ENCODE results near the gene PDE9A.

DNA sequence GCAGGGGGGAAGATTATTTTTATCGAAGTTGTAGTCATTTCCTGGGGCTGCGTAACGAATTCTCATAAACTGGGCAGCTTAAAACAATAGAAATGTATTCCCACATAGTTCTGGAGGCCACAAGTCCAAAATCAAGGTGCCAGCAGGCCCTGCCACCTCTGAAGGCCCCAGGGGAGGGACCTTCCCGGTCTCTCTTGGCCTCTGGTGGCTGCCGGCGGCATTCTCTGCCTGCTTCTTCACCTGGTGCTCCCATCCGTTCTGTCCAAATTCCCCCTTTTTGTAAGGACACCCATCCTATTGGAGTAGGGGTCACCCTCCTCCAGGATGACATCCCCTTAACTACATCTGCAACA is 92.8 kb downstream of the PDE9A start:
- TF ChIP-seq, protein P1, sequence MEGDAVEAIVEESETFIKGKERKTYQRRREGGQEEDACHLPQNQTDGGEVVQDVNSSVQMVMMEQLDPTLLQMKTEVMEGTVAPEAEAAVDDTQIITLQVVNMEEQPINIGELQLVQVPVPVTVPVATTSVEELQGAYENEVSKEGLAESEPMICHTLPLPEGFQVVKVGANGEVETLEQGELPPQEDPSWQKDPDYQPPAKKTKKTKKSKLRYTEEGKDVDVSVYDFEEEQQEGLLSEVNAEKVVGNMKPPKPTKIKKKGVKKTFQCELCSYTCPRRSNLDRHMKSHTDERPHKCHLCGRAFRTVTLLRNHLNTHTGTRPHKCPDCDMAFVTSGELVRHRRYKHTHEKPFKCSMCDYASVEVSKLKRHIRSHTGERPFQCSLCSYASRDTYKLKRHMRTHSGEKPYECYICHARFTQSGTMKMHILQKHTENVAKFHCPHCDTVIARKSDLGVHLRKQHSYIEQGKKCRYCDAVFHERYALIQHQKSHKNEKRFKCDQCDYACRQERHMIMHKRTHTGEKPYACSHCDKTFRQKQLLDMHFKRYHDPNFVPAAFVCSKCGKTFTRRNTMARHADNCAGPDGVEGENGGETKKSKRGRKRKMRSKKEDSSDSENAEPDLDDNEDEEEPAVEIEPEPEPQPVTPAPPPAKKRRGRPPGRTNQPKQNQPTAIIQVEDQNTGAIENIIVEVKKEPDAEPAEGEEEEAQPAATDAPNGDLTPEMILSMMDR (IDR thresholded peaks at IDR 0.05; ENCODE audit: borderline replicate concordance, extremely low read depth, low read length, poor library complexity, severe bottlenecking): no peak
- TF ChIP-seq EZH2 (IDR thresholded peaks at IDR 0.05; ENCODE audit: borderline replicate concordance, low read depth, low read length, severe bottlenecking): no peak

Data from DND-41 (cell line).